Measurements from ENCODE around the gene APBA1.

APBA1 gene

GRCh38 chr9:69469136-69469535 is 203.0 kb downstream of the APBA1 start:
- Histone ChIP-seq H3K4me1 (ENCODE audit: control insufficient read depth in 1 of 2, insufficient read depth in 1 of 2, low read depth in 1 of 2, low read length in 1 of 2) (peaks cover 6 to 17% of the 10 kb centered on the region in 2 experiments), H3K27me3 (no peaks in the 10 kb centered on the region), H3K9me3 (no peaks in the 10 kb centered on the region), H3K36me3 (no peaks in the 10 kb centered on the region), H3K4me3 (ENCODE audit: low read depth in 1 of 2, low read length in 1 of 2) (no peak overlapping the region), H3K27ac (no peak overlapping the region)
- TF ChIP-seq CTCF (IDR thresholded peaks at IDR 0.05): no peak

GRCh38 chr9:69468380-69468779 is 203.8 kb downstream of the APBA1 start:
- TF ChIP-seq CTCF (IDR thresholded peaks at IDR 0.05): no peak
- Histone ChIP-seq H3K4me1 (ENCODE audit: control insufficient read depth in 1 of 2, insufficient read depth in 1 of 2, low read depth in 1 of 2, low read length in 1 of 2) (peaks cover 13 to 24% of the 10 kb centered on the region in 2 experiments), H3K9me3 (no peaks in the 10 kb centered on the region), H3K4me3 (ENCODE audit: low read depth in 1 of 2, low read length in 1 of 2) (no peak overlapping the region), H3K36me3 (no peaks in the 10 kb centered on the region), H3K27me3 (no peaks in the 10 kb centered on the region), H3K27ac (no peak overlapping the region)

- H3K9me3 ChIP-seq: no peaks in the 10 kb centered on the region
- no peak overlapping the region for H3K27ac ChIP-seq
- H3K27me3 ChIP-seq: no peaks in the 10 kb centered on the region
- no peak overlapping the region for H3K4me3 ChIP-seq (ENCODE audit: low read depth in 1 of 2, low read length in 1 of 2)
- no peaks in the 10 kb centered on the region for H3K36me3 ChIP-seq
- TF ChIP-seq CTCF (IDR thresholded peaks at IDR 0.05): no peak
- H3K4me1 ChIP-seq (ENCODE audit: control insufficient read depth in 1 of 2, insufficient read depth in 1 of 2, low read depth in 1 of 2, low read length in 1 of 2): peaks cover 29 to 47% of the 10 kb centered on the region in 2 experiments
Measured at GRCh38 chr9:69466151-69466550, 206.0 kb downstream of the APBA1 start.

- no peak overlapping the region for H3K27ac ChIP-seq
- no peak for TF ChIP-seq CTCF (IDR thresholded peaks at IDR 0.05)
Measured at GRCh38 chr9:69465473-69465872, 206.7 kb downstream of the APBA1 start.

GRCh38 chr9:69463497-69464068 is 208.6 kb downstream of the APBA1 start:
- Histone ChIP-seq H3K4me3 (ENCODE audit: low read depth in 1 of 2, low read length in 1 of 2) (peak overlapping the region in 1 of 2 experiments; percentile 35), H3K9me3 (no peaks in the 10 kb centered on the region), H3K27me3 (no peaks in the 10 kb centered on the region), H3K27ac (peak overlapping the region; percentile 72), H3K36me3 (no peaks in the 10 kb centered on the region), H3K4me1 (ENCODE audit: control insufficient read depth in 1 of 2, insufficient read depth in 1 of 2, low read depth in 1 of 2, low read length in 1 of 2) (peaks cover 29 to 66% of the 10 kb centered on the region in 2 experiments)
- TF ChIP-seq CTCF (IDR thresholded peaks at IDR 0.05): no peak

More at GRCh38 chr9:69465473-69465872, 206.7 kb downstream of the APBA1 start:
- Histone ChIP-seq H3K36me3 (no peaks in the 10 kb centered on the region), H3K4me1 (ENCODE audit: control insufficient read depth in 1 of 2, insufficient read depth in 1 of 2, low read depth in 1 of 2, low read length in 1 of 2) (peaks cover 29 to 51% of the 10 kb centered on the region in 2 experiments), H3K9me3 (no peaks in the 10 kb centered on the region), H3K27me3 (no peaks in the 10 kb centered on the region), H3K4me3 (ENCODE audit: low read depth in 1 of 2, low read length in 1 of 2) (no peak overlapping the region)
